Right ventricle myocardium inferior (tissue), 1 donor: ENCODE data around the gene YJEFN3. TPM values are rescaled to one million over a fixed set of nuclear protein-coding genes. Genes with fewer than 3 reads are reported as not detected.

ENCODE experiments used
- ATAC-seq: fragments of 200-7000 bp; cut with Tn5 transposase; one replicate; pipeline ENCODE4 v1.9.1; 2020; ENCODE audit warnings: mild to moderate bottlenecking, moderate library complexity
- DNase-seq: peaks from one replicate; pipeline ENCODE4 v3.0.0; 2021; ENCODE audit errors: missing footprints
- intact Hi-C: fragments of 100-400 bp; cut with DNase I; formaldehyde crosslinking; loops from one replicate; pipeline ENCODE4 v1.11.0; 2022
- total RNA-seq: library from RNA; stranded (reverse); fragmentation: NEBNext Ultra II Directional; extraction: Animal tissue kit (Norgen Biotek cat#: 25700); gene quantifications from one replicate; pipeline ENCODE4 v1.2.1, GENCODE V29; 2021
- donor health status: DM: no; HTN: yes; CAD: no; lungs with severe emphysema.

The YJEFN3 gene
- total RNA-seq, 1 donor from 2014 or later: 6.5 TPM

GRCh38 chr19:19566306-19566705 lies 37.6 kb downstream of the YJEFN3 start:
- DNase-seq: no peak
- no peak for ATAC-seq
- intact Hi-C loops: no loop called here

- intact Hi-C loops: no loop called here
- ATAC-seq: no peak
- no peak for DNase-seq
Observed at GRCh38 chr19:19567391-19567790, 38.7 kb downstream of the YJEFN3 start.

- ATAC-seq (no peak), DNase-seq (no peak)
- intact Hi-C loops: no loop called here
Observed at GRCh38 chr19:19568802-19569756, 40.4 kb downstream of the YJEFN3 start.

DNA sequence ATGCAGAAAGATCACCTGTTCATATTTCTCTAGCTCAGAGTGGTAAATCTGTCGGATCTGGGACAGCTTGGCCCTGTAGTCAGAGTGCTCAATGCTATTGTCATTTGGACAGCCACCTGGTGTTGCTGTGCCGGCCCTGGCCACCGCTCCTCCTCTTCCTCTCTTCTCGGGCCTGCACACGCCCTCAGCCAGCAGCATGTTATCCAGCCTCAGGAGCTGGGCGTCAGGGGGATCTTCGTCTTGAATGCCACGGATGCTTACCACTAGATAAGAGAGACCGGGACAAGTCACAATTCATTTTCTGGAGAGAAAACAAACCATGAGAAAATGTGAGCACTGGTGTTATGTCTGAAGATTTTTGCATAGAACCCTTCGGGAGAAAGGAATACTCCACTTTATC lies 41.9 kb downstream of the YJEFN3 start:
- ATAC-seq: no peak

DNA sequence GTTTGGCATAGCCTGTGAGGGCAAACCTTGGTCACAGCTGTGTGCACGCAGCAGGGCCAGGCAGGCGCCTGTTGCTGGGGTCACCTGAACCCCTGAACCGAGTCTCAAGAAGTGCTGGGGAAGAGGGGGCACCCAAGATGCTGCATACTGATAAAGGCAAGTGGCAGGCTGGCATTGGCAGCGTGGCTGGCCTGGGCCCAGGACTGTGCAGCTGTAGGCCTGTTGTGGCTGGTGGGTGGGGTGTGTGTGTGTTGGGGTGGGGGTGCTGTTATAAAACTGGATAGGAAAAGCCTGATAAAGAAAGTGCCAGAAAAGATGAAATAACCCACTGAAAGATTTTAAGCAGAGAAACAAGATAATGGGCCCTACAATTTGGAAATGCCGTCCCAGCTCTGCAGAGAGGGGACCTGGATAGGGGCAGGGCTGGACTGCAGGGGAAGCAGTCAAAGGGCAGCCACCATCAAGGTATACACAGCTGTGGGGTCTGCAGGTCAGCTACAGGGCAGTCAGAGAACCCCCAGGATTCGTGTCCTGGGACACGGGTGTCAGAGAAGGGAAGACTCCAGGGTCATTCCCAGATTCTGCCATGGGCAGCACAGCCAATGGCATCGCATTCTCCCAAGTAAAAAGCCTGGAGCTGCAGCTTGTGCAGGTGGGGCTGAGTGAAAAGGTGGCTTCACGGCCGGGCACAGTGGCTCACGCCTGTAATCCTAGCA lies 42.5 kb downstream of the YJEFN3 start:
- ATAC-seq (no peak), DNase-seq (no peak)
- intact Hi-C loops: no loop called here

More for the DNA sequence above, 41.9 kb downstream of the YJEFN3 start:
- intact Hi-C loops: no loop called here
- no peak for DNase-seq

DNA sequence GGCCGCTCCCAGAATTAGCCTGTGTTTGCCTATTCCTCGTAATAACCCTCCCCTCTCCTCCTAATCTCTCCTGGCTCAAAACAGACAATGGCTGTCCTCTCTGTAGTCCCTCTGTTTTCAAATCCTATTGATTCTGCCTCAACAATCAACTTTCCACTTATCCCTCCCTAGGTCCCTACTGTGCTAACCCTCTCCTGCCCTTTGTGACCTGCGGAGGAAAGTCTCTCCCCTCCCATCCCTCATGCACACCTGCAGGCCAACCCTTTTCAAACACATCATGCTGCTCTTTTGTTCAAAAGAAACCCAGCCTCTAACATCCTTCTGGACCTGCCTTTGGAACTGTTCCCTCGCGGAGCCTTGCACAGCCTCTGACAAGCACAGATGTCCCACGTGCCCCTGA lies 46.7 kb downstream of the YJEFN3 start:
- DNase-seq: no peak
- intact Hi-C loops: no loop called here
- ATAC-seq: no peak

DNA sequence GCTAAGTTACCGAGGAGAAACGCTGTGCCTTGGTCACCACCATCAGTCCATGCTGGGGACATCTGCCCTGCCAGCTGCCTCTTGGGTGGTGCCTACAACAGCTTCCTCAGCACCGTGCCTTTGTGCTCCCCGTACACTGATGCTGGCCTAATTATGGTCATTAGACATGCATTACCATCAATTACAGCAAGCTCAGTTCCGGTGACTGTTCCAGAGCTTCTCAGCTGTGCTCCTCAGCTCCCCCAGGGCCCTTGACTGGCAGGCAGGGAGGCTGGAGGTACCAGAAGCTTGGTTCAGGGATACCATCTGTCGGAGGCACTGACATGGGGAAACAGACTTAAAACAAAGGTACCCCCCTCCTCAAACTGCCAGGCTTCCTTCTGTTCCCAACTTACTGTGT lies 49.5 kb downstream of the YJEFN3 start:
- no peak for ATAC-seq
- intact Hi-C loops: no loop called here
- no peak for DNase-seq

DNA sequence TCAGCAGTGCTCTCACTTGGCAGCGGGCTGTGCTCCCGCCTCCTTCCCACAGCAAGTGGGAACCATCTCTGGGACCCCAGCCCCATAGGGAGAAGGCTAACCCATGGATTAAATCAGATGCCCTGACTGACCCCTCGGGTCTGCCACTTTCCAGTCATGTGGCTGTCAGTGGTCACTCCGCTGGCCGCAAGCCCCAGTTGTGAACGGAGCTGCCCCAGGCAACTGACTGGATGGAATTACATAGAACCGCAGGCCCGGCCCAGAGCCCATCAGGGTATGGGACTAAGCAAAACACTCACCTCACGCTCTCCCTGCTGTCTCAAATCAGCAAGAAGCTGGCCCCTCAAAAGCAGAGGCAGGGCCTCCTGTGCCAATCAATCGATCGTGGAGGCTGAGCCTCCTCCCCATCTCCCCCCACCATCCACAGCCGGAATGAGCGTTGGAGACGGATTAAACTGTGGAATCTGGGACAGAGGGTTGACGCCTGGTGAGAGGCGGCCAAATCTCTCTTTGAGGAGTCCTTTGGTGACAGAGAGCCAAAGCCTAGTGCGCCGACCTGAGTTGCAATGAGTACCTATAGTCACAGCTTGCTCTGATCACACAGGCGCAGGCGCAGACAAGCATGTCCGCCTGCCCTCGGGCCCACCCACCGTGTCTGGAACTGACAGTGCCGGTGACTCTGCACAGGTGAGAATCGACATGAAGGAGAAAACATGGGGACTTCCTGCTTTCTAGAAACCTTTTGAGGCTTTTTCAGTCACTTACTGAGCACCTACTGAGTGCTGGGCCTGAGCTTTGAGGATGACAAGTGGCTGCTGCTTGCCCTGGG lies 51.0 kb downstream of the YJEFN3 start:
- intact Hi-C loops: no loop called here
- ATAC-seq (no peak), DNase-seq (no peak)

GRCh38 chr19:19580418-19580817 lies 51.7 kb downstream of the YJEFN3 start:
- no peak for DNase-seq
- intact Hi-C loops: no loop called here
- ATAC-seq: no peak

DNA sequence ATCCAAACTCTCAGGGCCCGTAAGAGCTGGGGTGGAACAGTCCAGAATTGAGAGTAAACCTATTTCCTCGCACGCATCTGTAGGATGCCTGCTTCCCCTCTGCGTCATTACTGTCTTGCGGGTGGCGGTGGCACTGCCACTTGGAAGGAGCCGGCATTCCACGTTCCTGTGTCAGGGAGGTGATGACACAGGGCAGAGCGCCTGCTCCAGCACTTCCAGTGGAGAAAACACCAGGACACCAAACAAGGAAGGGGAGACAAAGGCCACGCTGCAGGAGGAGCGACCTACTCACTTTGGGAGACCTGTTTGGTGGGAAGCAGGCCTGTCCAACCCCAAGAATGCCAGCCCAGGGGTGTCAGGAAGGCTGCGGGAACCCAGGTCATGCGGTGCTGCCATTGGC lies 52.7 kb downstream of the YJEFN3 start:
- peak; percentile 9 for DNase-seq
- intact Hi-C loops: no loop called here
- no peak for ATAC-seq

DNA sequence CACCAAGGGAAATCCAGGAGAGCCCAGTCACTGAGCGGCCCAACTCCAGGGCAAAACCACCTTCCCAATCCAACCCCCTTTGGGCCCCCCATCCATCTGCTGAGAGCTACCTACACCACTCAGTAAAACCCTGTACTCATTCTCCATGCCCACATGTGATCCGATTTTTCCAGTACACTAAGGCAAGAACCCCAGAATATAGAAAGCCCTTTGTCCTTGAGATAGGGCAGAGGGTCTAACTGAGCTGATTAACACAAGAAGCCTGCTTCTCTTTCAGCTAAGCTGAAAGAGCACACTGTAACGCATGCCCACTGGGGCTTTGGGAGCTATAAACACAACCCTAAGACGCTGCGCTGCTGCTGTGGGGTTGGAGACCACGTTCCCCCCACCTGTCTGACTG lies 53.8 kb downstream of the YJEFN3 start:
- intact Hi-C loops: no loop called here
- peak; percentile 25 for DNase-seq
- no peak for ATAC-seq

GRCh38 chr19:19584356-19584755 lies 55.6 kb downstream of the YJEFN3 start:
- ATAC-seq (no peak), DNase-seq (peak; percentile 3)
- intact Hi-C loops: no loop called here

Other genes with a start within 250 kb of the YJEFN3 start
- gene SUGP1, start 208.4 kb upstream of the YJEFN3 start, total RNA-seq: 34.9 TPM
- gene MAU2, start 208.1 kb upstream of the YJEFN3 start, total RNA-seq: 31.8 TPM
- 25.9 TPM for gene GATAD2A, start 123.2 kb upstream of the YJEFN3 start, total RNA-seq
- 0.32 TPM for gene TSSK6, start 13.4 kb upstream of the YJEFN3 start, total RNA-seq
- 1,344 TPM for gene NDUFA13, start 12.7 kb upstream of the YJEFN3 start, total RNA-seq
- 0.30 TPM for gene CILP2, start 9.4 kb downstream of the YJEFN3 start, total RNA-seq
- not detected for gene PBX4, start 89.8 kb downstream of the YJEFN3 start, total RNA-seq
- 0.57 TPM for gene LPAR2, start 99.3 kb downstream of the YJEFN3 start, total RNA-seq
- 4.5 TPM for gene GMIP, start 114.7 kb downstream of the YJEFN3 start, total RNA-seq
- 20.1 TPM for gene ATP13A1, start 134.8 kb downstream of the YJEFN3 start, total RNA-seq
- 2.7 TPM for gene ZNF101, start 139.9 kb downstream of the YJEFN3 start, total RNA-seq
- gene ZNF14, start 204.2 kb downstream of the YJEFN3 start, total RNA-seq: 3.6 TPM